GM12892 (cell line): ENCODE measurements around the gene KIRREL1.

Source experiments
- POLR2A ChIP-seq: IDR thresholded peaks from 2 replicates; pipeline ENCODE4 v1.6.1; 2011; ENCODE audit warnings: low read depth, low read length, control low read depth
- POLR2AphosphoS5 ChIP-seq: IDR thresholded peaks from 2 replicates; pipeline ENCODE4 v1.6.1; 2011; ENCODE audit warnings: low read depth, low read length, control low read depth
- TAF1 ChIP-seq: IDR thresholded peaks from 2 replicates; pipeline ENCODE4 v1.6.1; 2011; ENCODE audit warnings: low read depth, mild to moderate bottlenecking, control low read depth, low read length, borderline replicate concordance

- TF ChIP-seq POLR2A (no peak), TAF1 (no peak), POLR2AphosphoS5 (no peak)
Observed at GRCh38 chr1:157949074-157949354, 44.4 kb upstream of the KIRREL1 start.
